ENCODE measurements around the gene GSDMA. TPM values are rescaled to one million over a fixed set of nuclear protein-coding genes. Genes with fewer than 3 reads are reported as not detected.

Gene GSDMA
- total and polyA plus RNA-seq, 9 of the 15 experiments (the other 6 are each of a cell fraction or from before 2014, with no cell fraction given): 0.04 to 0.13 (median 0.07) TPM; not detected in 2

- TF ChIP-seq KDM2B (CRISPR knock-in tag; IDR thresholded peaks at IDR 0.05): no peak
- TF ChIP-seq E4F1 (CRISPR knock-in tag; IDR thresholded peaks at IDR 0.05; ENCODE audit: borderline replicate concordance): no peak
- TF ChIP-seq ZNF639 (CRISPR knock-in tag; conservative IDR thresholded peaks at IDR 0.05 in 1 of 2, IDR thresholded peaks at IDR 0.05 in 1 of 2): no peak
- no peak for TF ChIP-seq ZNF282 (CRISPR knock-in tag; IDR thresholded peaks at IDR 0.05)
- TF ChIP-seq E2F3 (CRISPR knock-in tag; IDR thresholded peaks at IDR 0.05): no peak
- TF ChIP-seq ATF1 (CRISPR knock-in tag; IDR thresholded peaks at IDR 0.05): no peak
- TF ChIP-seq ATF1 (tag; IDR thresholded peaks at IDR 0.05): peak; percentile 68
- peak; percentile 65 to 85 (median 73) for TF ChIP-seq CTCF (IDR thresholded peaks at IDR 0.05 in 2 of 3, conservative IDR thresholded peaks at IDR 0.05 in 1 of 3; ENCODE audit: insufficient read depth in 2 of 3, low read depth in 1 of 3, low read length in 3 of 3)
- TF ChIP-seq CBX2 (IDR thresholded peaks at IDR 0.05; ENCODE audit: insufficient read depth, low read length, poor library complexity, severe bottlenecking): no peak
- TF ChIP-seq COPS2 (conservative IDR thresholded peaks at IDR 0.05): no peak
- no peak for TF ChIP-seq MCM3 (IDR thresholded peaks at IDR 0.05)
- TF ChIP-seq SOX6 (IDR thresholded peaks at IDR 0.05): 0 out of 2 replicates have a peak, but pooled peaks have one; percentile 18
- TF ChIP-seq FOXP4 (CRISPR knock-in tag; IDR thresholded peaks at IDR 0.05; ENCODE audit: borderline replicate concordance): no peak
- TF ChIP-seq TFE3 (CRISPR knock-in tag; IDR thresholded peaks at IDR 0.05): no peak
- TF ChIP-seq SNIP1 (IDR thresholded peaks at IDR 0.05; ENCODE audit: low read depth): no peak
- TF ChIP-seq PCBP1 (IDR thresholded peaks at IDR 0.05; ENCODE audit: low read depth, low read length, poor library complexity, severe bottlenecking): no peak
- TF ChIP-seq HIVEP1 (CRISPR knock-in tag; IDR thresholded peaks at IDR 0.05): no peak
- no peak for TF ChIP-seq CC2D1A (IDR thresholded peaks at IDR 0.05)
- TF ChIP-seq BRD4 (IDR thresholded peaks at IDR 0.05): no peak
Observed at GRCh38 chr17:39939588-39940419, 23.0 kb upstream of the GSDMA start (continued).

All from K562 (cell line).